Measurements from ENCODE around the gene C3orf85.

The C3orf85 gene

GRCh38 chr3:109154979-109155378, 18.5 kb downstream of the C3orf85 start:
- DNase-seq = no peak

- DNase-seq = no peak
Observed at GRCh38 chr3:109155828-109156227, 19.3 kb downstream of the C3orf85 start.

DNA sequence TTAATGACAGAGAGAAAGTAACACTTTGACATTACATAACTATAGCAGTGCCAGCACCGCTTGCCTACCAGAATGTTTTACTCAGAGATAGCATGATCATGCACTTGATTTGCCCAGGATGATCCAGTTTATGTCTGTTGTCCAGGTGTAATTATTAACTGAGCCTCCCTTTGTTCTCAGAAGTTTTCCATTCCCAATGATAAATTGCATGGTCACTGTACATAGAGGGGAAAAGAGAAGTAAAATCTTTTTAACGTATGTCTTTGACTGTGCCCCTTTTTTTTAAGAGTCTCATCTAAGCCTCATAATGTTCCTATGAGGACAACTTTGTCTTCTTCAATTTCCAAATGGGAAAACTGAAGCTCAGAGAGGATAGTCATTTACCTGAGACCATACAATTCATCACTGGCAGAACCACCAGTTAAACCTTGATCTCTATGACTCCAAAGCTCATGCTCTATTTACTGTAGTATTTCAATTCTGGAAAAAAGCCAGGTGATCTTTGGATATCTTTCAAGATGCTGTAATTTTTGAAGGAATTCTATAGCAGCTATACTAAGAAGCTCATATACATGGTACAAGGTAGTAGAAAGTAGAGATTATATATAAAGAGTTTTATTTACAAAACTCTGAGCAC, 25.1 kb downstream of the C3orf85 start:
- no peak for DNase-seq

- no peak for DNase-seq
Observed at GRCh38 chr3:109165905-109166304, 29.4 kb downstream of the C3orf85 start.

DNA sequence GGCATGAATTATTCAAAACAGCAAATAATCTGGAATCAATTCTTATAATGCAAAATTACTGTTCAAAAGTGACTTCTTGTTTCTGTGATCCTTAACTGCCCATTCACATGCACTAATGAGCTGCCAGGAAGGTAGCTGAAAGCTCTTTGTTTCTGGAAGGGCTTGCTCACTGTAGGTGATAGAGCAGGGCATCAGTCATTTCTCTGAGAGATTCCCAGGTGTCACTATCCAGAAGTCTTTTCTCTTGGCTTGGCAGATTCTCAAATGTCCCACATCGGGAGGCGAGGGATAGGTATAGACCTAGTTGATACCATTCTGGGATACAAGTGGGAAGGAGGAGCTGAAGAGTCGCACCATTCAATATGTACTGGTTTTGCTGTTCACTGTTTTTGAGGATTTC, 35.0 kb downstream of the C3orf85 start:
- DNase-seq = no peak

GRCh38 chr3:109175411-109175810, 38.9 kb downstream of the C3orf85 start:
- no peak for DNase-seq

- DNase-seq = no peak
Observed at GRCh38 chr3:109176726-109177125, 40.2 kb downstream of the C3orf85 start.

- DNase-seq = no peak
Observed at GRCh38 chr3:109177908-109178307, 41.4 kb downstream of the C3orf85 start.

DNA sequence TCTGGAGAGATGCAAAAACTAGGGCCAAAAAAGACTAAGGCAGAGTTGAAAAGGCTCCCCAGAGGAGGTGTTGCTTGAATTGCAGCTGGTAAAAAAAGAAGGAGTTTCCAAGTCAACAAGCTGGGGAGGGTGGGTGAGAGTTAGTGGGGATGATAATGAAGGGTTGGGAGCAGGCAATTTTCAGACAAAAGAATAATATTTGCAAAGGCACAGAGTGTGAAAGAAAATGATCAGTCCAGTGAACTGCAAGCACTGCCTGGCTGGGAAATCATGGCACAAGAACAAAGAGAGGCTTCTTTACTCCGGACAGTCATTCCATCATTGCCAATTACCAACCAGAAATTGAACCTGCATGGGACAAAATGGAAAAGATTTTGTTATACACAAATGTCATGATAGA, 42.2 kb downstream of the C3orf85 start:
- DNase-seq = no peak

- no peak for DNase-seq
Observed at GRCh38 chr3:109184726-109185125, 48.2 kb downstream of the C3orf85 start.

DNA sequence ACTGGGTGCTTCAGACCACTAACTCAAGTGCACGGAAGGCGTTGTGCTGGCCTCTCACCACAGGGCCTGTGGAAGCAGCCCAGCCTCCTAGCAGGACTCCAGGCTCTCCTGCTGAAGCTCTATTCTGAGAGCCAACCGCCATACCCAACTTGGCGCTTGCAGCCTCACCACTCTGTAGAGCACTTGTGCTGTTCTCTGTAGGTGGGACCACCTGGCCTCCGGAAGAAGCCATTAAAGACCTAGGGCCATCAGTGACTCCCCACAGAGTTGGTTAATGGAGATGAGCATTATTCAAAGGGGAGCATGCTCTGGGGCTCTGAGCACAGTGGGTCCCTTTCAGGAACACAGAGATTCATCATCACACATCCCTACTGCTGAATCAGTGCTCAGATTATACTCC, 50.9 kb downstream of the C3orf85 start:
- no peak for DNase-seq

DNA sequence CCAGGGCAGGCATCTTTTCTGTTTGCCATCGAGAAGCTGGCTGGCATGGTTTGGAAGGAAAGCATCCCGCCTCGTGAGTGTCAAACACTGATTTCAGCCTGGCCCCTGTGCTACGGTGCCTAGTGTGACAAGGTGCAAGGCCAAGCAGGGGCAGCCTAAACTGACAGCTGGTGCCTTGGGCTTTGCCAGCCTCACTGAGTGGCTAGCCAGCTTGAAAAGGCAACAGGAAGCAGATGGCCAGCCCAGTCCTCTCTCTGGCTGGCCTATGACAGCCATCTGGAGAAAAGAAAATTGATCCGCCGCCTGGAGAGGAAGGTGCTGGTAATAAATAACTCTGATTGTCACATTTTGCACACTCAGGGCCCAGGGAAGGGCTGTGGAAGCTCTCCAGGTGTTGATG, 52.2 kb downstream of the C3orf85 start:
- no peak for DNase-seq

DNA sequence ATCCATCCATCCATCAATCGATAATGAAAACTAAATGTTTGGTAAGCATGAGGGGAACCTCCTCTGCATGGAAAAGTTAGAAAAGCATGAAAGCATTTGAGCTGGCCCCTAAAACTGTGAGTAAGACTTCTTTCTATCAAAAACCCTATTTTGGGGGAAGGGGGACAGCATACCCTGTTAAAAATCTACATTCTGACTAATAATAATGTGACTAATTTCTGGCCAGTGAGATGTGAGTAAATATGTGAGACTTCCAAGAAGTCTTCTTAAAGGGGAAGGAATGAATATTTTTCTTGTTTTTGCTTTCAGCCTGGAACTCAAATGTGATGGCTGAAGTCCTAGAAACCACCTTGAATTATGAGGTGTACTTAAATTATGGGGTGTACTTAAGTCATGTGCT, 54.9 kb downstream of the C3orf85 start:
- no peak for DNase-seq

- no peak for DNase-seq
Observed at GRCh38 chr3:109195815-109196214, 59.3 kb downstream of the C3orf85 start.
